Calu3 (cell line): ENCODE measurements around the gene RABIF. TPM values are rescaled to one million over a fixed set of nuclear protein-coding genes. Genes with fewer than 3 reads are reported as not detected.
"Not testable (repeated sequence)": the region's sequence is repeated elsewhere in the genome, so short reads cannot be mapped to it uniquely, and the experiment has no call there.

Experiments
- Bru-seq: library from RNA; stranded (reverse); fragments of 400-500 nt; gene quantifications from one replicate; lab custom pipeline; 2021; lab: Mats Ljungman, UMichigan
- BruChase-seq, 2 experiments: library from RNA; stranded (reverse); fragments of 400-500 nt; gene quantifications; one replicate each; lab custom pipeline; 2021; lab: Mats Ljungman, UMichigan
- BruUV-seq: library from RNA; stranded (reverse); fragments of 400-500 nt; replicated peaks from 2 replicates; lab custom pipeline; 2021; lab: Mats Ljungman, UMichigan
- CTCF ChIA-PET: fragments of 300-600 bp; sonication (Branson Sonifier 250); formaldehyde crosslinking; loops from one replicate; lab custom pipeline; 2022; ENCODE audit warnings: antibody characterized with exemption; lab: Charles Lee
- DNase-seq: peaks from one replicate; pipeline ENCODE4 v3.0.0; 2022
- H3K27ac Mint-ChIP-seq: one replicate; pipeline ENCODE4 v1.8.0; 2022; ENCODE audit warnings: mixed read lengths; ENCODE audit not compliant: unreplicated experiment
- H3K27me3 Mint-ChIP-seq: one replicate; pipeline ENCODE4 v1.8.0; 2022; ENCODE audit warnings: mixed read lengths; ENCODE audit not compliant: unreplicated experiment
- H3K36me3 Mint-ChIP-seq: one replicate; pipeline ENCODE4 v1.8.0; 2022; ENCODE audit warnings: mild to moderate bottlenecking, moderate library complexity, mixed read lengths; ENCODE audit not compliant: insufficient read depth, unreplicated experiment
- H3K4me1 Mint-ChIP-seq: one replicate; pipeline ENCODE4 v1.8.0; 2022; ENCODE audit warnings: mild to moderate bottlenecking, low read depth, mixed read lengths; ENCODE audit not compliant: unreplicated experiment
- H3K4me3 Mint-ChIP-seq: one replicate; pipeline ENCODE4 v1.8.0; 2022; ENCODE audit warnings: mild to moderate bottlenecking, low read depth, moderate library complexity, mixed read lengths; ENCODE audit not compliant: unreplicated experiment
- H3K9me3 Mint-ChIP-seq: one replicate; pipeline ENCODE4 v1.8.0; 2022; ENCODE audit warnings: low read depth, mixed read lengths; ENCODE audit not compliant: unreplicated experiment
- intact Hi-C: fragments of 100-400 bp; cut with micrococcal nuclease; formaldehyde crosslinking; loops from one replicate; pipeline ENCODE4 v1.10.0; 2022; ENCODE audit not compliant: unreplicated experiment
- long read RNA-seq: library from polyadenylated mRNA; stranded (forward); transcript quantifications from one replicate; pipeline ENCODE4 v2.0.0, GENCODE V29; 2022
- total RNA-seq: library from RNA; stranded (reverse); gene quantifications from 2 replicates; pipeline ENCODE4 v1.2.3, GENCODE V29; 2022
- TF ChIP-seq, protein P1 (sequence below): fragments of 200-600 bp; IDR thresholded peaks from one replicate; pipeline ENCODE4 v1.8.0; 2022; ENCODE audit warnings: antibody characterized with exemption; ENCODE audit not compliant: unreplicated experiment

The RABIF gene
- total RNA-seq: 9.8 and 10.5 TPM in 2 replicates
- percentile 77 among the genes with signal in this experiment for Bru-seq, nascent RNA
- percentile 58 among the genes with signal in this experiment for BruChase-seq, experiment 1, labeled RNA remaining after a 6-hour chase
- percentile 70 among the genes with signal in this experiment for BruChase-seq, experiment 2, labeled RNA remaining after a 2-hour chase
- long read RNA-seq, transcript RABIF-201 (2 exons, 2,430 nt): major isoform, 53 of 54 reads
- long read RNA-seq, partial matches to known transcripts: 1 of 54 reads
- long read RNA-seq, other reads (novel, unspliced or antisense): 0 of 54 reads

GRCh38 chr1:202888531-202889360, at the start of gene RABIF:
Gene RABIF (minus strand): TSS chr1:202889149. CDS start chr1:202889098, 51 bp downstream.
- DNase-seq: peak; percentile 97
- Mint-ChIP-seq H3K4me1 (peaks cover 17% of the 10 kb centered on the region), H3K27me3 (no peaks in the 10 kb centered on the region), H3K9me3 (no peaks in the 10 kb centered on the region), H3K36me3 (peaks cover 30% of the 10 kb centered on the region), H3K4me3 (peak within 1 kb of the TSS; percentile 92), H3K27ac (peak within 1 kb of the TSS; percentile 97)
- TF ChIP-seq, protein P1, sequence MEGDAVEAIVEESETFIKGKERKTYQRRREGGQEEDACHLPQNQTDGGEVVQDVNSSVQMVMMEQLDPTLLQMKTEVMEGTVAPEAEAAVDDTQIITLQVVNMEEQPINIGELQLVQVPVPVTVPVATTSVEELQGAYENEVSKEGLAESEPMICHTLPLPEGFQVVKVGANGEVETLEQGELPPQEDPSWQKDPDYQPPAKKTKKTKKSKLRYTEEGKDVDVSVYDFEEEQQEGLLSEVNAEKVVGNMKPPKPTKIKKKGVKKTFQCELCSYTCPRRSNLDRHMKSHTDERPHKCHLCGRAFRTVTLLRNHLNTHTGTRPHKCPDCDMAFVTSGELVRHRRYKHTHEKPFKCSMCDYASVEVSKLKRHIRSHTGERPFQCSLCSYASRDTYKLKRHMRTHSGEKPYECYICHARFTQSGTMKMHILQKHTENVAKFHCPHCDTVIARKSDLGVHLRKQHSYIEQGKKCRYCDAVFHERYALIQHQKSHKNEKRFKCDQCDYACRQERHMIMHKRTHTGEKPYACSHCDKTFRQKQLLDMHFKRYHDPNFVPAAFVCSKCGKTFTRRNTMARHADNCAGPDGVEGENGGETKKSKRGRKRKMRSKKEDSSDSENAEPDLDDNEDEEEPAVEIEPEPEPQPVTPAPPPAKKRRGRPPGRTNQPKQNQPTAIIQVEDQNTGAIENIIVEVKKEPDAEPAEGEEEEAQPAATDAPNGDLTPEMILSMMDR: no peak
- TSS peak; percentile 70 for BruUV-seq
- intact Hi-C loops: loop anchor here (2.0 kb wide), 1 partner anchor 78 kb away; the partner anchor contains the start of gene PCAT6
- CTCF ChIA-PET: interaction anchor here (0.8 kb wide), 2 partner anchors 28 to 35 kb away, joined by 9 read pairs; no protein-coding TSS in a partner anchor

- Mint-ChIP-seq H3K27ac (no peak overlapping the region), H3K4me3 (no peak overlapping the region), H3K4me1 (no peaks in the 10 kb centered on the region), H3K9me3 (no peaks in the 10 kb centered on the region), H3K27me3 (peaks cover 17% of the 10 kb centered on the region), H3K36me3 (peaks cover 12% of the 10 kb centered on the region)
- intact Hi-C loops: no loop called here
- DNase-seq: no peak
- TF ChIP-seq, protein P1: no peak
- CTCF ChIA-PET: no interaction called here
- BruUV-seq: no TSS peak
Measured at GRCh38 chr1:202938287-202938925, 49.5 kb upstream of the RABIF start.

DNA sequence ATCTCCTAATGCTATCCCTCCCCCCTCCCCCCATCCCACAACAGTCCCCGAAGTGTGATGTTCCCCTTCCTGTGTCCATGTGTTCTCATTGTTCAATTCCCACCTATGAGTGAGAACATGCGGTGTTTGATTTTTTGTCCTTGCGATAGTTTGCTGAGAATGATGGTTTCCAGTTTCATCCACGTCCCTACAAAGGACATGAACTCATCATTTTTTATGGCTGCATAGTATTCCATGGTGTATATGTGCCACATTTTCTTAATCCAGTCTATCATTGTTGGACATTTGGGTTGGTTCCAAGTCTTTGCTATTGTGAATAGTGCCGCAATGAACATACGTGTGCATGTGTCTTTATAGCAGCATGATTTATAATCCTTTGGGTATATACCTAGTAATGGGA, 47.5 kb upstream of the RABIF start:
- H3K4me1 Mint-ChIP-seq, intact Hi-C loops, DNase-seq, H3K36me3 Mint-ChIP-seq, BruUV-seq, H3K27ac Mint-ChIP-seq, H3K4me3 Mint-ChIP-seq, CTCF ChIA-PET, H3K9me3 Mint-ChIP-seq: not testable (repeated sequence)
- peaks cover 19% of the 10 kb centered on the region for H3K27me3 Mint-ChIP-seq

DNA sequence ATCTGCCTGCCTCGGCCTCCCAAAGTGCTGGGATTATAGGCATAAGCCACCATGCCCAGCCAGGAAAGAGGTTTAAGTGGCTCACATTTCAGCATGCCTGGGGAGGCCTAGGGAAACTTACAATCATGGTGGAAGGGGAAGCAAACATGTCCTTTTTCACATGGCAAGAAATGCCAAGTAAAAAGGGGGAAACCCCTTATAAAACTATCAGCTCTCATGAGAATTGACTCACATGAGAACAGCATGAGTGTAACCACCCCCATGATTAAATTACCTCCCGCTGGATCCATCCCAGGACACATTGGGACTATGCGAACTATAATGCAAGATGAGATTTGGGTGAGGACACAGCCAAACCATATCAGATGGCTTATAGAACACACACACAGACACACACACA, 46.9 kb upstream of the RABIF start:
- DNase-seq: no peak
- Mint-ChIP-seq H3K4me1 (no peaks in the 10 kb centered on the region), H3K27me3 (peaks cover 19% of the 10 kb centered on the region), H3K9me3 (peaks cover 3% of the 10 kb centered on the region), H3K27ac (no peak overlapping the region), H3K4me3 (no peak overlapping the region), H3K36me3 (no peaks in the 10 kb centered on the region)
- intact Hi-C loops: no loop called here
- TF ChIP-seq, protein P1: no peak
- BruUV-seq: no TSS peak
- CTCF ChIA-PET: interaction anchor here (0.7 kb wide), 2 partner anchors 18 to 365 kb away, joined by 4 to 5 read pairs; no protein-coding TSS in a partner anchor
